GM18873 (cell line): ENCODE data around the gene ARID3B.
A peak's percentile ranks its signal among the peaks of the same experiment; 100 is the strongest.

Experiments used
- ATAC-seq: cut with Tn5 transposase; IDR thresholded peaks from one replicate; pipeline ENCODE4 v1.9.1; 2021; ENCODE audit warnings: mild to moderate bottlenecking, moderate library complexity, moderate number of reproducible peaks; ENCODE audit not compliant: unreplicated experiment, low FRiP score

The ARID3B gene

DNA sequence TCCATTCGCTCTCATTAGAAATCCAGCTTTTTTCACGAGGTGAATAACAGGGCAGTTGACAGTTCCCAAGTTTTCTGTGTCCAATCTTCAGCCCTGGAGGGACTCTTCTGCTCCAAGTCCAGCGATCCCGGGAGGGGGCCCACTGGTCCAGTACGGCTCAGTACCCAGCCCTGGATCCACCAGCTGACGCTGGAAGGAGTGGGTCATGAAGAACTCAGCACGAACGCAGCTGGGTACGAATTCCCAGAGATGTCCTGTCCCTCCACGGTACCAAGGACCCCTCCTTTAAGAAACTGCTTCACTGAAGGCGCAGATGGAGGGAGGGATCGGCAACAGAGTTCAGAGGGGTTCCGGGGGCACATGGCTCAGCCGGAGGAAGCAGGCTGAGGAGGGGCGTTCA lies 58.1 kb downstream of the ARID3B start:
- ATAC-seq: no peak

DNA sequence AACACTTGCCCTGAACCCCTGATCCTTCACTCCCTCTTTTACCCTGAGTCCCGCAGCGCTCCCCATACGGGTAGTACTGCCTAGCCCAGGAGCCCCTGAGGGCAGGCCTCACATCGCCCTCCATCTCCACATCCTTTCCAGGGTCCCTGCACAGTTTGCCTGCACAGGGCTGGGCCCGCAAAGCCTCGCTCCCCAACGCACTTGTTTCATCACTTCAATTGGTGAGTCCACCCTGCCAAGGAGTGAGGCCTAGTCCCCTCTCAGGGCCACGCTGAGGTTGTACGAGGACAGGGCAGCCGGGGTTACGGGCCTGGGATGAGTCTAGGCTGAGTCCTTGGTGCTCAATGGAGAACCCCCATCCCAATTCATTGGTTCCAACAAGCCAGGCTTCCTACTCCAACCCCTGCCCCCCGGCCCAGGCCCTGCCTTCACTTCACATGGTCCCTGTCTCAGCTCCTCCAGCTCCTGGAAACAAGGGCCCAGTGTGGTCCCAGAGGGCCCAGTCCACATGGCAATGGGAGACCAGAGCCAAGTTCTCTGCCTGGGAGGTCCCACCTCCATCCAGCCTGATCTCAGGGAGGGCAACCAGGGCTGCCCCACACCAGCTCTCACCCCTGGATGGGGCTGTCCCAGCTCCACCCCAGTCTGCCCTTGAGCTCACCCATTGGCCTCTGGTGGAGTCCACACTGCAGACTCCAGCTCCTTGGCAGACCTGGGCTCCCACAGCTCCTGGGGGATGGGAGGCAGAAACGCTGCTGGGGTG lies 62.2 kb downstream of the ARID3B start:
- no peak for ATAC-seq

DNA sequence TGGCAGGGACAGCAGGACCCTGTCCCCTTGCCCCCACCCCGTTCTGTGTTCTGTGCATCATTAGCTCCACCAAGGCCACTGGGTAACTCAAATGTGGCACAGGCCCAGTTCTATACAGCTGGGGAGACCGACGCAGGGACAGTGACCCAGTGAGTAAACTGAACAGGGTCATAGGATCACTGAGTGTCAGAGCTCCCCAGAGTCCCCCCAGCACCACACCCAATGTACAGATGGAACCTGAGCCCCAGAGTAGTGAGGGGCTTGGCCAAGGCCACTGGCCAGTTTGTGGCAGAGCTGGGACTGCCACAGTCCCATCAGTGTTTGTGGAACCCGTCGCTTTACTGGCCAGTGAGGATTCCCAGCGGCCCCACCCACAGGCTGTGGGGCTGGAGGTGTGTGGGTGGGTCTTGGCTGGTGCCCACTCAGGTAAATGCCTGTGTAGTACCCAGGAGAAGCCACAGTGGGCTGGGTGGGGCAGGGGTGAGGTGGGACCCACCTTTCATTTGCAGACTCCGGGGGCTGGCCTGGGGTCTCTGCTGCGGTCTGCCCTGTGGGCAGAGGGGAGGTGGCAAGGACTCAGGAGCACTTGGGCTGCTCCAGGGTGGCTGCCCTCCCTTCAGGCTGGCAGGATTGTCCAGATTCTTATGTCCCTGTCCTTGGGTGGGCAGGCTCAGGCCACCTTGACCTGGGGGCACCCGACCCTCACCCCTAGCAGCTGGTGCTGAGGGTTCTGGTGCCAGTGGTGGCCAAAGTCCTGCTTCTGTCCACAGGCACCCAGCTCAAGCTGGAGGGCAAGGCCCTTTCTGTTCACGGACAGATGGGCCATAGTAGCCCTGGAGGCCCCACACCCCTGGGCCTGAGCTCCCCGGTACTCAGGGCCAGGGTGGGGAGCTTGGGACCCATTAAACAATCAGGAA lies 63.0 kb downstream of the ARID3B start:
- ATAC-seq: no peak

DNA sequence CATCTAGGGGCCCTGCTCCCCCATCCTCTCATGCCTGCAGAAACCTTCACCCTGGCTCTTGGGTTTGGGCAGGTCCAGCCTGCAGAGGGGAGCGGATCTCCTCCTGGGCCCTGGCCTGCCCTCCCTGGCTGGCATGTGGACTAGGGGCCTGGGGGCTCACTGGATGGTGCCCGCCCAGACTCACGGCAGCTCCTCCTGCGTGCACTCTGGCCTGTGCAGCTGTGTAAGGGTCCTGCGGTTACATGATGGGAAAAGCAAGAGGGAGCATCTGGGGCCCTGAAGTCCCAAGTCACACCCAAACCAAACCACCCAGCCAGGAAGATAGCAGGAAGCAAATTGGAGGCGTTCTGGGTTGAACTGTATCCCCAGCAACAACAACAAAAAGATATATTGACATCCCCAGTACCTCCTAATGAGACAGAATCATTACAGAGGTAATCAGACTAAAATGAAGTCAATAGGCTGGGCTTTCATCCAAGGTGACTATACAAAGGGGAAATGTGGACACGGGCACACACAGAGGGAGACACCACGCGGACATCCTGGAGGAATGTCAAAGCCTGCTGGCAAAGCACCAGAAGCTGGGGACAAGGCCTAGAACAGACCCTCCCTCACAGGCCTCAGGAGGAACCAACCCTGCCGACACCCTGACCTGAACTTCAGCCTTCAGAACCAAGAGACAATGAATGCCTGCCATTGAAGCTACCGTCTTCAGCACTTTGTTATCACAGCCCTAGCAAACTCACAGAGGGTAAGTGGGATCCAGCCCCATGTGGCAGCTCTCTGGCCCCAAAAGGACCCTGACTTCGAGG lies 64.2 kb downstream of the ARID3B start:
- ATAC-seq: no peak

DNA sequence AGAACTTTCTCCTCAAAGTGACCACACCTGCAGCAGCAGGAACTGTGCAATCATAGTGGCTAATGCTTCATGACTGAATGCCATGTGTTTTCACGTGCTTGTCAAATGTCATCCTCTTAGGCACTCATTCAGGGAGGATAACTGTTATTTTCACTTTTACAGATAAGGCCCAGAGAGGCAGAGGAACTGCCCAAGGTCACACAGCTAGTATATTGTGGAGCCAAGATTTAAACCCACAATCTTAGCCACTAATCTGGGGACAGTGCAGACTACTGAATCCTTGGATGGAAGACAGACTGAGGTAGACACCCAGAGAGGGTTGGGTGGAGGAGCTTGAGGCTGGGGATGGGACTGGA lies 64.8 kb downstream of the ARID3B start:
- ATAC-seq: no peak

DNA sequence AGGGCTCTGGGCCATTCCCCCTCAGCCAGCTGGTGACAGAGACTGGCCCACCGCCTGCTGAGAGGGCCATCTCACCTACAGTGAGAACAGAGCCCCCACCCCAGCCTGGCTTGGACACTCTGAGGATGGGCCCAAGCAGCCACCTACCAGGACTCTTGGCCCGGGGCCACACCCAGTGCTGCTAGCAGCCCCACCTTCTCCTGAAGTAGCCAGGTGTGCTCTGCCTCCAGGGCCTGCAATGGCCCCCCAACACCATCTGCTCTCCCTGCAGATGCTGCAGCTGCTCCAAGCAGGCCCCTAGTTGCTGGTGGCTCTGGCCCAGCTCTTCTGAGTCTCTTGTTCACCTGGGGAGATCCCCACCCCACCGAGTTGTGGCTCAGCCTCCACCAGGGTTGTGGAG lies 67.8 kb downstream of the ARID3B start:
- no peak for ATAC-seq

DNA sequence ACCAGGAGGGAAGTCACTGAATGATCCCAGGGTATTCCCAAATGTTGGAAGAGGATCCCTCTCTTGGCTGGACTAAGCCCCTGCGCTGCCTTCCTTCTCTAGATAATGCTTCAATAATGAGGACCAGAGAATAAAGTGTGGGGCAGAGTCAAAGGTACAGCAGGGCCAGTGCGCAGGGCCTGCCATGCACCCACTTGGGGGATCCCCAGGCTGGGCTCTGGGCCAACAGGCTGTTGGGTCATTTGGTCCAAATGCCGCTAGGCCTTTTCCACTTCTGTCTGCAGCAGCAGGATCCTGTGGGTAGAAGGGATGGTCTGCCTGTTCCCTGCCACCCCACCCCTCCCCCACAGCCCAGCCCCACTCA lies 68.9 kb downstream of the ARID3B start:
- ATAC-seq: no peak

DNA sequence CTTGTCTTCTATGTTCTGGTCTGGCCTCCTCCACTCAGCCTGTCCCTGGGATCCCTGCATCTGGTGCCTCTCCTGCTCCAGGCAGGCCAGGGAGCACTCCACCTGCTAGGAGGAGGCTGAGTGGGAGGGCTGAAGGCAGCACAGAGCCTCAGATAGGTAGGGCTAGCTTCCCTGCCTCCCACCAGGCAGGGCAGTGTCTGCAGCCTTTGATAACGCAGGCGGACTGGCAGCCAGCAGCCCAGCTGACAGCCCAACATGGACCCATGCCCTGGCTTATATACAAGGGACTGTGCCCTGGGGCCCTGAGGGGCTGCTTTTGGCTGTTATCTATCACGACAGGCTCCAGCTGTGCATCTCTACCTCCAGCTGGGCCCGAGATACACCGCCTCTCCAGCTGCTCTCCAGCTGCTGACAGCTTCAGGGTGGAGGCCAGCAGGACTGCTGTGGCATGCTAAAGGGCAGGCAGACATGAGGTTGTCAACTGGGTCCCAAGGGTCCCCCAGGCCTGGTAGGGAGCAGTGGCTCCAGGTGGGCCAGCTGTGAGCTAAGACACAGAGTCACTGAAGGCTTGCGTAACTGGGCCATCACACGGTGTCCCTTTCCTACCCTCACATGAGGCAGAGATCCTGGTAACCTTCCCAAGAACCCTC lies 69.4 kb downstream of the ARID3B start:
- no peak for ATAC-seq

DNA sequence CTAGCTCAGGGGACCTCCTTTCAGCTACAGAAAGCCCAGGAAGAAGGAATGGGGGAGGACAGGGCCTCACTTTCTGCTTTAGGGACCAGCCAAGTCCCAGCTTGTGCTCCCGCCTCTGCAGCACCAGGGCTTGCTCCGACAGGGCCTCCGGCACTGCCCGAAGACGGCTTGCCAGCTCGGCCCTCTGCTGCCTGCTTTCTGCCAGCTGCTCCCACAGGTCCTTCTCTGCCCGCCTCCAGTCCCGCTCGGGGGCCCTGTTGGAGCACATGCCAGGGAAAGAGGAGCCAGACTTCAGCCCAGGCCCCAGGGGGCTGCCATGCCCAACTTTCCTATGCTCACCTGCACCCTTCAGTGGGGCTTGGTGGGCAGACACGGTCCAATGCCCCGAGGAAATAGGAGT lies 70.3 kb downstream of the ARID3B start:
- ATAC-seq: no peak

DNA sequence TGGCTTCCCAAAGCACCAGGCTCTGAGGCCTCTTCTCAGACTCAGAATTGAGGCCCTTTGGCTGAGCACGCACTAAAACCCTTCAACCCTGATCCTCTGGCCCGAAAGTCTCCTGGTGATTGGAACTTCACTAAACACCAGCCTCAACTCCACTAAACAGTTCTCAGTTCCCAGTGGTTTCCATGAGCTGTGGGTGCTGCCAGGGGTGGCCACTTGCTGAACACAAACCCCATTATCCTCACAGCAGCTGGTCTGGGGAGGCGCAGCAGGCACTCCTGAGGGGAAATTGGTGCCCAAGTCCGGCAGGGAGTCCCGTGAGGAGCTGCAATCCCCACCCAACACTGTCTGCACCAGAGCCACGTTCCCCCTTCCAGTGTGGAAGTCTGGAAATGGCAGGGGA lies 70.8 kb downstream of the ARID3B start:
- ATAC-seq: no peak

DNA sequence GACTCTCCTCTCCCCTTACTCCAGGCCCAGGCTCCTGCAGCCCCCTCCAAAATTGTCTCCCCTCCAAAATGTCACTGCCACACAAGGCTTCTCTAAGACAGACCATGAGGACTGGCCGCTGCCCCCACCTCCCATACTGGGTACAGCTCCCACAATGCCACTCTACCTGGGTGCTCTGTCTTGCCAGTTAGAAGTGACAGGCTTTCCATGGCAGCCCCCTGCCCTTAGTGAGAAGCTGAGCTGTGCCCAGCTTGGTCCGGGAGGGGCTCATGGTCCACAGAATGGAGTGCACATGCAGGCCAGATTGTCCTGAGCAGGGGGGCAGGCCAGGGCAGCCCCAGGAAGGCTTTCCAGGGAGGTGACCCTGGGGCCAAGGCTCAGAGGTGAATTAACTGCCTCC lies 71.7 kb downstream of the ARID3B start:
- ATAC-seq: no peak

DNA sequence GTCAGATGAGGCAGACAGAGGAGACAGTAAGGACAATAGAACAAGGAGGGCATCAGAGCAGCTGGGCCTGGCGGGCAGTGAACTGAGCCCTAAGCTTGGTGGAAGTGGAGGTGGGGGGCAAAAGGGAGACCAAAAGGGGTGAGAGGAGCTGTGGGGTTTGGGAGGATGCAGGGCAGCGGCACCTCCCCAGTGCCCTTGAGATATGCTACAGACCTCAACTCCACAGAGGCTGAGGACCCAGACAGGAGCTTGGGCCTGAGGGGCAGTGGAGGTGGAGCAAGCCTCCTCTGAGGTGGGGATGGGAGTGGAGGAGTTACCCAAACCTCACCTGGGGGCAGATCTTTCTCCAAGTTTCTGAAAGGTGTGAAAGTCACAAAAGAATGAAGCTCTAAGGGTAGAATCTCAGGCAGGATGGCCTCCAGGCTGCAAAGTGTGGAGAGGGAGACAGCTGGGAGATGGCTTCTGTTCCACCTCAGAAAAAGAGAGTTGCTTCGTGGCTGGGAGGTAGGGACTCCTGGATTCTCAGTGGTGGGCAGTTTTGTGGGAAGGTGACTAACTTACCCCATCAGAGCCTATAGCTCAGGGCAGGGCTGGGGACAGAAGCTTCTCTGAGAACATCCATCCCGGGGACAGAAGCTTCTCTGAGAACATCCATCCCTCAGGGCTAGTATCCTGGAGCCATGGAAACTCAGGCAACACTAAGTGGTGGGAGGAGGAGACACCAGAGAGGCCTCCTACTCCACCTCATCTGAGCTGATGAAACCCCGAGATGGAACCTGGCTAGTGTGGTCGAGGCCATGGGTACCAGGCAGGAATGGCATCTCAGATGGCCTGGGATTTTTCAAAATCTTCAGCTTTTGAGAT lies 72.3 kb downstream of the ARID3B start:
- no peak for ATAC-seq

DNA sequence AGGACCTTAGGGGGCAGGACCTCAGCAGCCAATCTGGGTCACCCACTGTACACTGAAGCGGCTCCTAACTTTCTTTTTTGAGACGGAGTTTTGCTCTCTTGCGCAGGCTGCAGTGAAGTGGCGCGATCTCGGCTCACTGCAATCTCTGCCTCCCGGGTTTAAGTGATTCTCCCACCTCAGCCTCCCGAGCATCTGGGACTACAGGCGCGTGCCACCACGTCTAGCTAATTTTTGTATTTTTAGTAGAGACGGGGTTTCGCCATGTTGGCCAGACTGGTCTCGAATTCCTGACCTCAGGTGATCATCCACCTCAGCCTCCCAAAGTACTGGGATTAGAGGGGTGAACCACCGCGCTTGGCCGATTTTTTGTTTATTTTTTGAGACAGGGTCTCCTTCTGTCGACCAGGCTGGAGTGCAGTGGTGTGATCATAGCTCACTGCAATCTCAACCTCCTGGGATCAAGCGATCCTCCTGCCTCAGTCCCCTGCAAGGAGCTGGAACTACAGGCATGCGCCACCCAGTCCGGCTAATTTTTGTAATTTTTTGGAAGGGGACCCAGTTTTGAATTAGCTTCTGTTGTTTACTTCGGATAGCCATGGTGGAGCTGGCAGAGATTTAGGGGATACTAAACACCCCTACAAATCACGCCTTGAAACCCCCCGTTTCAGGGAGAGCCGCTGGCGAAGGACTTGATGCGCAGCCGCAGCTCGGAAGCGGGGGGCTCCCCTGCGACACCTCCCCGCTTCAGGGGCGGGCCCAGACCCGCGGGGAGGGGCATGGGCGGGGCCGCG lies 73.1 kb downstream of the ARID3B start:
- ATAC-seq: no peak

DNA sequence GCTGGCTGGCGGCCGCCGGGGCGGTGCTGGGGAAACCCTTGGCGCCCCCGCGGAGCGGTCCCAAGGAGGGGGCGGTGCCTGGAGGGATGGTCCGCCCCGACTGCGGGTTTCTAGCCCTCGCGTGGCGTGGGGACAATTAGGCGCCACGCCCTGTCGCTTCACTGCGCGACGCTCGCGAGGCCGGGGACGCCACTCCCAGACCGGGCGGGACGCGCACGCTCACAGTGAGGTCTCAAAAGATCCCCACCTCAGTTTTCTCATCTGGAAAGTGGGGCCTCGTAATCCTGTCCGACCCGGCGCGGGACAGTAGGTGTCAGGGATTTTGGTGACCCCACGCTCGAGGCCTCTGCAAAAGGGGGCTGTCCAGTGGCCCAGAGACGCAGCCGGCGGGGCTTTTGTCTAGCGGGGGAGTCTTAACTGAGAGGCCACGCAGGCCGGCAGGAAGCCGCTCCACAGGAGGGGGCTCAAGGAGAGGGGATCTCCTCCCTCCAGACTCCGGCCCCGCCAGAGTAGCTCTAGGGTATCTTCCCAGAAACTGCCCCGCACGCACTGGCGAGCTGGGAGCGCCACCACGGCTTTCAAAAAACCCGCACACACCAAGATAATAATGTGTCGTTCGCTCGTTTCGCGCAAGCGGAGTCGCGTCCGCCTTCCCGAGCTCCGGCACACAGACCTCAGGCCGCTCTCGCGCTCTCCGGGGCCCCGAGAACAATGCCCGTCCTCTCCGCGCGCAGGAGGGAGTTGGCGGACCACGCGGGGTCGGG lies 73.9 kb downstream of the ARID3B start:
- ATAC-seq: peak; percentile 40

DNA sequence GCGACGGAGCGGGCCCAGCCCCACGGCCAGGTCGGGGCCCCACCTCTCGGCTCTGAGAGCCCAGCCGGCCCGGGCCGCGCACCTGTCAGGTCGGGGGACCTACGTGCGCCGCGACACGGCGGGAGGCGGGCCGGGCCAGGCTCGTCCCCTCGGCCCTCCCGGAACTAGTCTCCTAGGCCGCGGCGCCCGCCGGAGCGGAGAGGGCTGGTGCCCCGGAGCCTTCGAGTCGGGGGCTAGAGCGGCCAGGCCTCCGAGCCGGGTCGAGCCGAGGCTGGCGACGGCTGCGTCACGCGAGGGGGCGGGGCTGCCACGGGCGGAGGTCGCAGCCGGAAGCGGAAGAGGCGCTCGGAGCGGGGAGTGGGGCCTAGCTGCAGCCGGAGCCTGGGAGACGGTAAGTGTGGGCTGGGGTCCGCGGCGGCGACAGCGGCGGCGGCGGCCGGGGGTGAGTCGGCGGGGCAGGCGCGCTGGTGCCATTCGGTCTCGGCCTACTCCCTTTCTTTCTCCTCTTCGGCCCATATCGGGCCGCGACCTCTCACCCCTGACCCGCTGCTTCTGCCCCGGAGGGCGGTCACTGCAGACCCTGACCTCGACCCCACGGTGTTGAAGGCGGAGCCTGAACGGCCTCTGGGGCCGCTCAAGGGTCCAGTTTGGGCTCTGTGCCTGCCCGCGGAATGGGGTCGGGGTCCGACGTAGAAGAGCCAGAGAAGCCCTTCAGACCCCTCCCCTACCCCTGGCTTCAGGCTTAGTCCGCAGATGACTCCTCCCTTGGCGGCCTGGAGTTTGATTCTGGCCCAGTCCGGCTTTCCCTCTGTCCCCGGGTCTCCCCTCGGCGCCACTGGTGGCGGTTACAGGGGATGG lies 74.7 kb downstream of the ARID3B start, which contains the start of gene CLK3:
TSS of gene CLK3 (plus strand) at position 329 of the 858 bp plus-strand sequence. CDS start 3,361 bp downstream, outside the sequence.
- ATAC-seq: peak; percentile 57

DNA sequence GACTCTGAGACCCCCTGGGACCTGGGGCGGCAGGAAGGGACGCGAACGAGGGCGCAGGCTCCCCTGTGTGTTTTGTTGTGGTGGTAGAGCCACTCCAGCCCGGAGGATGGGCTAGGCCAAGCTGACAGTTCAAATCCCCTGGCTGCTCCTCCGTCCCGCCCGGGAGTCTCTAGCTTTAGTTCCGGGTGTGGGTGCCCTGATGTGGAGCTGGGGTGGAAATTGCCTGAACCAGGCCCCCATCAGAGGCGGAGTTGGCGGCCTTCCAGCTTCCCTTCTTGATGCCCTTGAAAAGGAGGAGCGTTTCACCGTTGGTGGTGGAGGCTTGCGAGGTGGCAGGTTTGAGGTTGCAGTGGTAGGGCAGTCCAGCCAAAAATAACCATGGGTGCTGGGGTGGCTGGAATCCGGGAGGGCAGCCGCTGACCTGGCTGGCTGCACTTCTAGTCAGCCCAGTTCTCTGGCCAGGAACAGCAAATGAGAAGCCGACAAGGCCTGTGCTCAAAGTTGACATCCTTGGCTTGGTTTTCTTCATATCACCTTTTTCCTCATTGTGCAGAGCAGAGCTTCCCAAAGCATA lies 75.4 kb downstream of the ARID3B start:
- no peak for ATAC-seq

DNA sequence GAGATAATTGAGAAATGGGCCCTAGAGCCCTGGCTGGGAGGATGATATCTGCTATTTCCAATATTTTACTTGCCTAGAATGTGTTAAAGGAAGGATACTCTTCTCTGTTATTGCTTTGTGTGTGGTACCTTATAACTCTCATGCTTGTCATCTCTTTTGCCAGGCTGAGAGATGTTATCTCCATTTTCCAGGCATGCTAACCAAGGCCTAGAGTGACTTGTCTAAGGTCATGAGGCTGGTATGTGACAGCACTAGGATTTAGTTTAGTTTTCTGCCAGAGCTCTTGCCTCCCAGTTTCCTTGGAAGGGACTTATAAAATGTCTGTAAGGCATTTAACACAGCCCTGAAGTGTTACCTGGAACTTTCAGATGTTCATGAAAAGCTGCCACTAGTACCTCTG lies 76.0 kb downstream of the ARID3B start:
- ATAC-seq: no peak
